K562 (cell line): ENCODE results near the gene FRMPD2. TPM values are rescaled to one million over a fixed set of nuclear protein-coding genes. Genes with fewer than 3 reads are reported as not detected.
"Not testable (repeated sequence)": the region's sequence is repeated elsewhere in the genome, so short reads cannot be mapped to it uniquely, and the experiment has no call there.

Experiments
- ATAC-seq: fragments of 200-7000 bp; cut with Tn5 transposase; 3 replicates; pipeline ENCODE4 v1.9.1; 2020; ENCODE audit warnings: moderate library complexity
- BruUV-seq: library from RNA; stranded (reverse); fragments of 400-500 nt; replicated peaks from 2 replicates; lab custom pipeline; 2021; lab: Mats Ljungman, UMichigan
- CTCF ChIA-PET: fragments of 300-600 bp; formaldehyde crosslinking; extraction: SDS; loops from one replicate; lab custom pipeline; 2021; ENCODE audit warnings: low intra/inter-chr PET ratio; lab: Yijun Ruan, JAX
- POLR2A ChIA-PET: fragments of 300-600, 350-650 bp; sonication (Branson Sonifier 250); formaldehyde crosslinking; extraction: SDS; loops from one replicate; lab custom pipeline; 2021; ENCODE audit warnings: antibody characterized with exemption, inconsistent platforms; lab: Yijun Ruan, JAX
- DNase-seq, 4 experiments: peaks; one replicate each; pipeline versions ENCODE4 v3.0.0 to v3.0.0-alpha.2; 2011 to 2018; ENCODE audit warnings: low spot score in 3 of 4, mixed read lengths in 3 of 4; ENCODE audit errors: extremely low read depth in 1 of 4
- FAIRE-seq: peaks from 2 replicates; lab custom pipeline; 2011; peaks lifted over from hg19 to GRCh38; lab: Jason Lieb, UNC
- H2AFZ ChIP-seq: 2 replicates; pipeline ENCODE4 v1.6.0; 2011; ENCODE audit warnings: low read depth, low read length, control low read depth, inconsistent platforms
- H3K27ac ChIP-seq: fragments of 200-600 bp; 3 replicates; pipeline ENCODE4 v1.8.0; 2011; ENCODE audit warnings: low read depth, mild to moderate bottlenecking, control low read depth, inconsistent platforms, low read length, moderate library complexity, mixed read lengths; ENCODE audit errors: extremely low read depth
- H3K27me3 ChIP-seq, 2 experiments: fragments of 300-600 bp in 1 of 2; 2 replicates in 1 of 2; 3 replicates in 1 of 2; pipeline versions ENCODE4 v1.6.0 to v1.8.0; 2011; ENCODE audit warnings: inconsistent platforms in 2 of 2, low read length in 2 of 2, mild to moderate bottlenecking in 1 of 2, mixed read lengths in 1 of 2, moderate library complexity in 1 of 2; ENCODE audit not compliant: control insufficient read depth in 2 of 2, insufficient read depth in 2 of 2
- H3K36me3 ChIP-seq: fragments of 300-600 bp; 3 replicates; pipeline ENCODE4 v1.8.0; 2011; ENCODE audit warnings: mild to moderate bottlenecking, low read length, inconsistent platforms; ENCODE audit not compliant: control insufficient read depth, insufficient read depth
- H3K4me1 ChIP-seq, 2 experiments: fragments of 200-600 bp in 1 of 2; replicated peaks in 1 of 2; 2 replicates in 1 of 2; 3 replicates in 1 of 2; pipeline versions ENCODE4 v1.5.1 to v1.8.0; 2011; ENCODE audit warnings: inconsistent platforms in 2 of 2, low read length in 2 of 2, mild to moderate bottlenecking in 1 of 2, mixed read lengths in 1 of 2, moderate library complexity in 1 of 2; ENCODE audit not compliant: control insufficient read depth in 2 of 2, insufficient read depth in 2 of 2
- H3K4me2 ChIP-seq: 2 replicates; pipeline ENCODE4 v1.6.1; 2011; ENCODE audit warnings: low read length, control low read depth, inconsistent platforms, mixed read lengths; ENCODE audit not compliant: insufficient read depth
- H3K4me3 ChIP-seq: fragments of 200-600 bp; sonication (generic), shearing (Covaris generic); 2 replicates; pipeline ENCODE4 v1.5.1; 2016; ENCODE audit warnings: control low read depth, inconsistent platforms
- H3K79me2 ChIP-seq: fragments of 200-600 bp; 3 replicates; pipeline ENCODE4 v1.8.0; 2011; ENCODE audit warnings: low read length, inconsistent platforms; ENCODE audit not compliant: control insufficient read depth, insufficient read depth
- H3K9ac ChIP-seq, 2 experiments: 2 replicates each; pipeline versions ENCODE4 v1.6.0 to v1.6.1; 2011; ENCODE audit warnings: low read depth in 2 of 2, low read length in 2 of 2, control low read depth in 1 of 2, inconsistent platforms in 1 of 2, mild to moderate bottlenecking in 1 of 2, mixed read lengths in 1 of 2; ENCODE audit not compliant: insufficient read depth in 1 of 2
- H3K9me1 ChIP-seq: one replicate; pipeline ENCODE4 v1.6.0; 2011; ENCODE audit warnings: inconsistent platforms, mild to moderate bottlenecking, low read length, moderate library complexity; ENCODE audit not compliant: control insufficient read depth, insufficient read depth
- H3K9me3 ChIP-seq: replicated peaks from 2 replicates; pipeline ENCODE4 v1.5.1; 2011; ENCODE audit warnings: low read depth, low read length, inconsistent platforms; ENCODE audit not compliant: control insufficient read depth, insufficient read depth
- H4K20me1 ChIP-seq: replicated peaks from 2 replicates; pipeline ENCODE4 v1.6.1; 2011; ENCODE audit warnings: low read length, inconsistent platforms, mixed read lengths; ENCODE audit not compliant: control insufficient read depth, insufficient read depth
- WGBS: fragments of 100-300 bp; shearing (Covaris generic); methylation state at CpG from one replicate; pipeline ENCODE4 v1.1.6; 2016; ENCODE audit warnings: low coverage, mixed read lengths; ENCODE audit not compliant: insufficient coverage; ENCODE audit errors: missing lambda C conversion rate; 5-methylcytosine and 5-hydroxymethylcytosine counted together
- in situ Hi-C: fragments of 300-500 bp; cut with MboI; formaldehyde crosslinking; loops from 4 replicates; pipeline ENCODE4 v1.15.0; 2018; ENCODE audit warnings: inconsistent platforms, mixed read lengths
- intact Hi-C: fragments of 100-400 bp; cut with micrococcal nuclease; formaldehyde crosslinking; loops from 2 replicates; pipeline ENCODE4 v1.14.2; 2022
- polyA plus RNA-seq, 8 experiments: library from polyadenylated mRNA; depleted of rRNA in 4 of 8; stranded (reverse) in 5 of 8; unstranded in 3 of 8; fragments of >200 nt; fragmentation: Nextera tagmentation in 2 of 8; fragmentation: Illumina TruSeq in 1 of 8; extraction: Ambion mirVana in 2 of 8; extraction: Trizol in 1 of 8; gene quantifications; 2 replicates each; pipeline versions ENCODE4 v1.2.1 to v1.2.3, GENCODE V29; 2011 to 2014; ENCODE audit warnings: inconsistent platforms in 1 of 8, missing spikeins in 1 of 8
- total RNA-seq, 7 experiments: library from RNA; depleted of rRNA in 6 of 7; stranded (reverse); fragments of >200 nt in 6 of 7; fragmentation: Illumina TruSeq in 2 of 7; extraction: Trizol in 2 of 7; gene quantifications; 2 replicates each; pipeline versions ENCODE4 v1.2.1 to v1.2.3, GENCODE V29; 2011 to 2021; ENCODE audit warnings: low replicate concordance in 1 of 7

Gene FRMPD2
- total and polyA plus RNA-seq, 9 of the 15 experiments (the other 6 are each of a cell fraction or from before 2014, with no cell fraction given), result 0.12 to 0.95 (median 0.33) TPM

GRCh38 chr10:48160163-48160562 lies 114.3 kb downstream of the FRMPD2 start:
- H3K9ac ChIP-seq, H3K27me3 ChIP-seq, H3K9me3 ChIP-seq, H3K4me2 ChIP-seq, FAIRE-seq, H2AFZ ChIP-seq, BruUV-seq, H3K79me2 ChIP-seq, H3K27ac ChIP-seq, H3K36me3 ChIP-seq, H3K9me1 ChIP-seq, H3K4me1 ChIP-seq, POLR2A ChIA-PET, ATAC-seq, H3K4me3 ChIP-seq, in situ Hi-C loops, intact Hi-C loops, H4K20me1 ChIP-seq, DNase-seq, CTCF ChIA-PET: not testable (repeated sequence)
- WGBS, result 0% methylated on average over 5 of the region's 6 CpGs

- DNase-seq, H3K36me3 ChIP-seq, H3K9me1 ChIP-seq, ATAC-seq, intact Hi-C loops, H3K9ac ChIP-seq, H3K4me1 ChIP-seq, H3K4me2 ChIP-seq, H4K20me1 ChIP-seq, POLR2A ChIA-PET, BruUV-seq, H3K27me3 ChIP-seq, H3K9me3 ChIP-seq, H2AFZ ChIP-seq, FAIRE-seq, H3K27ac ChIP-seq, CTCF ChIA-PET, H3K79me2 ChIP-seq, H3K4me3 ChIP-seq: not testable (repeated sequence)
- in situ Hi-C loops, result loop anchor here (10.0 kb wide), 1 partner anchor 1260 kb away; no protein-coding TSS in a partner anchor
- WGBS, result 0% methylated on average over 5 of the region's 6 CpGs
These were observed 120.0 kb downstream of the FRMPD2 start for GRCh38 chr10:48154211-48155140.

- DNase-seq, in situ Hi-C loops, H3K9ac ChIP-seq, H2AFZ ChIP-seq, H3K9me3 ChIP-seq, H3K79me2 ChIP-seq, H3K4me2 ChIP-seq, CTCF ChIA-PET, BruUV-seq, H3K9me1 ChIP-seq, H3K4me3 ChIP-seq, H3K27me3 ChIP-seq, H3K36me3 ChIP-seq, FAIRE-seq, H3K27ac ChIP-seq, POLR2A ChIA-PET, ATAC-seq, intact Hi-C loops, H3K4me1 ChIP-seq, H4K20me1 ChIP-seq: not testable (repeated sequence)
- WGBS, result 0% methylated on average over 1 of the region's 3 CpGs
These were observed 126.9 kb downstream of the FRMPD2 start for GRCh38 chr10:48147643-48148042.
